Measurements from ENCODE around the gene AHR.

The AHR gene

DNA sequence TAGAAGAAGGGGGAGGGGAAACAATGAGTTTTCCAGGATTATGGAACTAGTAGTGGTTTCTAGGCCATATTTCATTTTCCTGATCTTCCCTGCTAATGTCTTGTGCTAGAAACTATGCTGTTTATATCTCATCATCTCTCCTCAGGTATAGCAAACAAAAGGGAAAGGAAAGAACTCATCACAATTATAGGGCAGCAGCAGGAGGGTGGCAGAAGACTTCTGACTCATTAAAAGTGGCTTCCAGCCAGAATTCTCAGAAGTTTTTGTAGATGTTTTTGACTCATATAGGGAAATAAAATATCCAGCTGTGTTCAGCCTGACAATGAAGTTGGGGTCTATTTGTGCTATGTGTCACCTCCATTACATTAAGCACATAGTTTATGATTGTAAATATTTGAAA, 6.5 kb downstream of the AHR start:
- peak; percentile 81 for DNase-seq (ENCODE audit: low read depth)

DNA sequence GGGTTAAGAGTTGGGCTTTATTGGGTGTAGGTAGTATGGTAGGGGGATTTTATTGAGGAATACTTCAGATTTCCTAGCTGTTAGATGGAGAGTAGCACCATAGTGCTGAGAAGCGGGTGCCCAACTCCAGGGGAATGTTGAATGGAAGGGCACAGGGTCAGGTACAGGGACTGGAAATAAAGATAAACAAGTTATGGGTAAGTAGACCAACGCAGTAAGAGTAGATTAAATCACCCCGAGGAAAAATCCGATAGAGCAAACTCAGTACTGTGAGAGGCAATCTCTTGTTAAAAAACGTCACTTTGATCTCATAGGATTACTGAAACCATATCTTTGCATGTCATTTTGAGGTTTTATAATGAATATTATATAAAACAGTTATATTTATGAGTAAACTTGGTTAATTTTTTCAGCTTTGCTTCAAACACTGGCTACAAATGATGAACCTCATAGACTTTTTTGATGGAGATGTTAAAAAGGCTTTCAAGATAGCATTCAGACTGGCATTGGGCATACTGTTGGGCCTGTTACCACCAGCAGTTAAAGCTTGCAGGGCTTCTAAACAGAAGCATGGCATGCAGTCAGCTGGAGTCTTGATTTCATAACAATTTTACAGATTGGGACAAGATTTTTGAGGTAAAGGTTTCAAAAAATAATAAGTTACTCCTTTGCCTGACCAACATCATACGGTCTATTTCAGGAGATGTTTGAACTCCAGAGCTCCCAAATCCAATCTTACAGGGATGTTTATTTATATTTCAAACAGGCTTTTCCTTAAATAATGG, 7.1 kb downstream of the AHR start:
- DNase-seq (ENCODE audit: low read depth): no peak

DNA sequence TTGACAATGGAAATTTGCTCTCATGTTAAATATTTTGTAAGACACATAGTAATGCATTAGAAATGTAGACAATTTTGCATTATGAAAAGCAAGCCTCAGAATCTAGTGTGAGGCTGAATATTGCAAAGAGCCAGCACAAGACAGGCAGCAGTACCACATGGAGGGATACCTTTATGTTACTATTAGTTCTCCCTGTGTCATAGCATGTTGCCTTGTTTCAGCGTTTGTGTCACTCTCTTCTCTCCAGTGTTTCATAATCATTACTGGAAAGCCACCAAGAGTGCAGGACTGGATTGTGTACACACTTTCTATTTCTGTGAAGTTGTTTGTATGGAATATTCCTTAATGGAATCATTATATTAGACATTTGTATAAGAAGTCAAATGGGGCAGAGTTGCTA, 8.5 kb downstream of the AHR start:
- no peak for DNase-seq (ENCODE audit: low read depth)

GRCh38 chr7:17307558-17307957, 9.1 kb downstream of the AHR start:
- DNase-seq (ENCODE audit: low read depth): no peak

DNA sequence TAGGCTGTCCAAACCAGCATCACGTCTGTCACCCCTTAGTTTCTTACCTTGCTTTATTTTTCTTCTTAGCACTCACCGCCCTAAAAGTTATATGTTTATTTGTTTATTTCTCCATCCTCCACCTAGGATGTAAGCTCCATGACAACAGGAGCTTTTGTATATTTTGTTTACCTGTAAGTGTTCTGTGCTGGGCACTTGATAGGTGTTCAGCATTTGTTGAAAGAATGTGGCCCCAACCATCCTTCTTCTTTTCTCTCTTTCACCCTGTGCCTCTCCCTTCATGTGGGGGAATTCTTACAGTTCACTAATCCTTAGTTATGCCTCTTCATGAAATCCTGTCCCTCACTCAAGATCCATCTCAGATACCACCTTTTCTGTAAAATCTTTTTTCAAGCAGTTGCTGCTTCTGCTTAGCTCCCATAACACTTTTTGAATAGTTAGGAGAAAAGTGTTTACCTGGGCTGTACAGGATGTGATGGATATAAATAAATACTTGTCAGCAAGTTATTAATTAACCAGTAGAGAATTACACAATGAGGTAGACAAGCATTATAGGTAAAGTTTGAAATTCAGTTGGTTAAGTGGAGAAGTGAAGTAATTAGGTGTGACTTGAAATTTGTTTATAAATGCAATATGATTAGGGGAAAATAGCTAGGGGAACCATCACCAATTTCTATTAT, 9.7 kb downstream of the AHR start:
- no peak for DNase-seq (ENCODE audit: low read depth)

DNA sequence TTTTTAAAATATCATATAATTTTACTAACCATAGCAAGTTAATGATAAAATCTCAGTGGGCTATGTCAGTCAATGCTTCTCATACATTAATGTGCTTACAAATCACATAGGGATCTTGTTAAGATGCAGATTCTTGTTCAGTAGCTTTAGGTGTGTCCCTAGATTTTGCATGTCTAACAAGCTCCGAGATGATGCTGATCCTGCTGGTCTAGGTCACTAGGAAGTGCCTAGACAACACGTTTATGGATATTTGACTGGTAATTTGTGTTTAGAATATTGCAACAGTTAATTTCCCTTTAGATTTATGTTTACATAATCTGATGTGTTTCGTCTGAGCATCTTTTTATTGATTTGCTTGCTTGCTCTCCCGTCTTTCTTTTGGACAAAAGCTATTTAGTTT, 12.7 kb downstream of the AHR start:
- no peak for DNase-seq (ENCODE audit: low read depth)

- no peak for DNase-seq (ENCODE audit: low read depth)
Observed at GRCh38 chr7:17311952-17312351, 13.5 kb downstream of the AHR start.

- DNase-seq (ENCODE audit: low read depth): no peak
Observed at GRCh38 chr7:17312641-17313040, 14.2 kb downstream of the AHR start.

DNA sequence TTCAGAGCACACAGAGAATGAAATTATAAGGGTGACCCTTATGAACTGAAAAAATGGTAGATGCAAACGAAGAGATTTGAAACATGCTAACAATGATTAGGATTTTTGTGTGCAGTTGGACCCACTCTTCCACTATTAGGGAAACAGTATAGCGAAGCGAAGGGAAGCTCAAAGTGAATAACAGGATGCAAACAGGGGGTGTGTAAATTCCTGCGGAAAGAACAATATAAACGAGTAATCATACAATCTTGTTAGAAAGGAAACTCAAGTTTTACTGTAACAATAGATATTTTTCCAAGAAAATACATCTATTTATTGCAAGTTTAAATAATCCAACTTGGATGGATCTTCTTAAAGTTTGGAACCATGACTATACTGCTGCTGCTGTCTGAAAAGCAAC, 14.7 kb downstream of the AHR start:
- DNase-seq (ENCODE audit: low read depth): no peak

DNA sequence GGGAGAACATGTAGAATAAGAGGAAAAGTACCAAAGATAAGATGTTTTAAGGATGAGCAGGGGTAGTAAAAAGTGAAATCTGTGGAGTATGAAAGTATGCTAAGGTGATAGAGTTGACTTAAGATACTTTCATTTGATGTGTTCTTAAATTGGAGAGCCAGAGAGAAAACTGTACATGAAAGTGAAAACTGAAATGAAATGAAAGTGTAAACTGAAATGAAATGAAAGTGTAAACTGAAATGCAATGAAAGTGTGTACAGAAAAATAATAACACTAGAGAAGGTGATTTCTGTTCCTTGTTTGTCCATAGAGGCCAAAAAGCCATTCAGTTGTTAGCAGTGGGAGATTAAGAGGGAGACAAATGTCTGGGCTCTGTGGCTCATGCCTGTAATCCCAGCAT, 17.5 kb downstream of the AHR start:
- no peak for DNase-seq (ENCODE audit: low read depth)

- DNase-seq (ENCODE audit: low read depth): peak; percentile 70
Observed at GRCh38 chr7:17318146-17318545, 19.7 kb downstream of the AHR start.

DNA sequence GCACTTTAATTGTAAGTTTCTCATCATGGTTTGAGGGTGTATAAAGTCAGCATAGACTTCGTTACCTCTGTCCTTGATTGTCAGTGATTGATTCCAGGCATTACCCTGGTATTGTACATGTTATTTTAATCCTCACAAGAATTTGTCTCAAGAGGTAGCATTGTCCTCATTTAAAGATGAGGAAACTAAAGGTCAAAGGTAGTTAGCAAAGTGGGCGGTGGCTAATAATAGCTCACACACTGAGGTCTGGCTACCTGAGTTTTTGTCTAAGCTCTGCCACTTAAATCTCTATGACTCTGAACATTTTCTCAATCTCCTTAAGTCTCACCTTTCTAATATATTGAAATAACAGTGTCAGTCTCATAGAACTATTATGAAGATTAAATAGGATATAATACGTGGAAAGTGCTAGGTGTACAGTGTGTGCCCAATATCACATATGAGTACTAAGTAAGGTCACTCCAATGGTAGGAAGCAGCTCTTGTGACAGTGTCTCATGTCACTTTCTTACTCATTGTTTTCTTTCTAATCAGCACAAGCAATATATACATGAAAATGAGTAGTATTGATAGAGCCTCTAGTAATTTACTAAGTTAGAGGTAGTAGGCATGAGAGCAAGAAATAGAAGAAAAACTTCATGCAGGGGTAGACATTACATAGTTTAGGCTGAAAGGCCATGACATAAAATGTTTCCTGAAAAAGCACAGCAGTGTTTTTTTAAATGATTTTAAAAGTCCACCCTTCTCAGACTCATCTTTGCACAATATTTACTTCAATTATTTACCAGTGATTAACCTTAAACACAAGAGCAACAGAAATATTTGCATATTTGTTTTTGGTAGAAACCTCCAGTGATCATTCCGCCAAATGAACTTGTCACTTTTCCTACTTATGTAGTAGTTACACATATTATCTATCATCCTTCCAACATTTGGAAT, 21.0 kb downstream of the AHR start:
- no peak for DNase-seq (ENCODE audit: low read depth)

DNA sequence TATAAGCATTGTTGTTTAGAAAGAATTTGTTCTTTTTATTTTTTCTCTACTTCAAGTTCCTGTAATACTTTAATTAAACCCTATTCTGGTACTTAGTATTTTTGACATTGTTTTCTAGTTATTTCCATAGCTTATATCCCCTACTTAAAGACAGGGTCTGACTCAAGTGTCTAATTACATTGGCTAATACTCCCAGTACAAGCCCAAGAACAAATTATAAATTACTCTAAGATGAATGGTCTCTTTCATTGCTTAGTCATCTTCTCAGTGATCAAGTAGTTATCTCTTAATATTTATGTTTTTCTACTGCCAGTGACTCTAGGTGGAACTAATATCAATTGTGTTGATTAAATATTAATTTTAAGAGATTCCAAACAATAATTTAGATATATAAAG, 21.6 kb downstream of the AHR start:
- DNase-seq (ENCODE audit: low read depth): no peak

DNA sequence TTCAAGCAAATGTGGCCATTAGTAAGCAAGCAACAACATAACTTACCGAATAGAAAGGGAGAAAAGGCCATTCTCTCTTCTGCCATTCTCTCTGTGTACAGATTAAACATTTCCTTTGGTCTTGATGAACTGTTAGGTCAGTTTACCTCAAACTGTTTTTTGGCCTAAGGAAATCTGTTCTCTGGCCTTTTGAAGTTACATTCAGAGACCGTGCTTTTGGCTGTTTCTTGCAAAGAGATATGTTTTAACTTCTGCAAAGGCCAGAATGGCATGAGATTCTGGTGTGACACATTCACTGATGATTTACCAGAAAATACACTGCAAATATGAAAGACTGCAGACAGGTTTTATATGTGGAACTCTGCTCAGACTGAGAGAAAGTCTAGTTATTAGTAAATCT, 22.2 kb downstream of the AHR start:
- no peak for DNase-seq (ENCODE audit: low read depth)

- no peak for DNase-seq (ENCODE audit: low read depth)
Observed at GRCh38 chr7:17325364-17325763, 26.9 kb downstream of the AHR start.

DNA sequence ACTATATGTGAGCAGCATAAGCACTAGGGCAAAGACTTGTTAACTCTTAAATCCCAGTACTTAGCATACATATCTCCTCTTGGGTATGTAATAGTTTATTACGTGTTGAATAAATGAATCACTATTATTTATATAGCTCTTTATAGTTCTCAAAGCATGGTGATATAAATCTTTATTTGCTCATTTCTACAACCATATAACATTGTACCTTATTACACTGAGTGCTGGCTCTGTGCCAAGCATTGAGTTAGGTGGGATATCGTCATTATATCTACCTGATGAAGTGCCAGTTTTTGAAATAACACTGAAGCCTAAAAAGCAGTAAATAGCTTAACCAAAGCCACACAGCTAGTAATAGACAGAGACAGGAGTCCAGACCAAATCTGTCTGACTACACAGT, 27.9 kb downstream of the AHR start:
- no peak for DNase-seq (ENCODE audit: low read depth)

DNA sequence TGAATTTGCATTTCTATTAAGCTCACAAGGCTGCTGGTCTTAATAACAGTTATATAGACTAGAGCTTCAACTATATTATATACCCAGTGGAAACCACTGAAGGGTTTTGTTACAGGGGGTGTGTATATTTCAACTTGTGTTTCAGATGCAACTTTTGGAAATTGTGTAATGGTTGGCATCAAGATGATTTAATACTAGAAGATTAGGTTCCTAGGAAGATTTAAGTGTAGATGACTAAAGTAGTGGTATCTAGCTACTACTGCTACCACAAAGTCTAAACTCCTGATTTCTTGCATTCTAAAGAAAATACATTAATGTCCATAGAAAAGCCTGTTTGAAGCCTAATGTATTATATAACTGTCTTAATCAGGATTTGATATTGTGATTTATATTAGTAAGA, 30.2 kb downstream of the AHR start:
- no peak for DNase-seq (ENCODE audit: low read depth)

DNA sequence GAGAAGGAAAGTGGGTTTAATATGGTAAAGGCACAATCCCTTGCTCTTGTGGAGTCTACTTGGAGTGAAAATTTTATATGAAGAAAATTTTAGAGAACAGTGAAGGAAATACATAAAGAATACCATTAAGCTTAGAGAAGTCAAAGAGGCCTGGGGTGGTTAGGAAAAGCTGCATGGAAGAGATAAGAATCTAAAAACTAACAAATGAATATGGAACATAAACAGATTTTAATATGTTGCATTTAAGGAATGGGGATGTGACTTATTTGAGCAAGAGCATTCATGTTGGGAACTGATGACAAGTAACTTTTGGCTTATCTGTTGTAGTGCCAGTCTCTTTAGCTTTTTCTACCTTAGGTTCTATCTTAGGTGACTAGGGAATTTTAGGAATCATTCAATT, 31.0 kb downstream of the AHR start:
- no peak for DNase-seq (ENCODE audit: low read depth)

GRCh38 chr7:17331891-17332501, 33.5 kb downstream of the AHR start:
- no peak for DNase-seq (ENCODE audit: low read depth)

DNA sequence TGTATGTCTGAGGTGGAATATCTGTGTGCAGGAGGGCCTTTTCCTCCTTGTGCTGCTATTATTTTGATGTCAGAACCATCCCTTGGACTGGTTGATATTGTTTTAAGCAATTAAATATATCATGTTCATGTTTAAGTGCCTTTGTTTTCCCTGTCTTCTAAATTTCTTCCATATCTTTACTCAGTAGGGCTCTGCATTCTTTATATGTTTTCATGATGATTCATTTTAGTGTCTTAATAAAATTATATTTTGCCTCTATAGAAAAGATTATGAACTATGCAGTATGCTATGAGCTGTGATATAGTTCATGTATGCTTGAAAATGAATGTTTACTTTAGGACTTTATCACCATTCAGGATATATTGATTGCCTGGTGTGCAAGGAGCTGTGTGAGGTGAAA, 34.8 kb downstream of the AHR start:
- no peak for DNase-seq (ENCODE audit: low read depth)

DNA sequence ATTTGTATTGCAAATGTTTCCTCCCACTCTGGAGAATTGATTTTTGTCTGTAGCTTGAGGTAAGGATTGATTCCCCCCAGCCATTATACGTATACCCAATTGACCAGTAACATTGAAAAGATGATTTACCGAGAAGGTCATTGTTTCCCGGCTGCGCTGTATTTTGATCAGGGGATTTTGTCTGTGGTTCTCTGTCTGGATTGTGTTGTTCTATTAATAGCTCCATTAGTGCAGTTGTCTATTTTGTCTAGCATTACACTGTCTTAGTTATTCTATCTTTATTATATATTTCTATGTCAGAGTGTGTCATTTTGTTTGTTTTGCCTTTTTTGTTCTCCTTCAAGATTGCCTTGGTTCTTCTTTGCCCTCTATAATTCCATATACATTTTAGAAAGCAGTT, 37.7 kb downstream of the AHR start:
- no peak for DNase-seq (ENCODE audit: low read depth)

GRCh38 chr7:17339139-17339538, 40.7 kb downstream of the AHR start:
- no peak for DNase-seq (ENCODE audit: low read depth)
